ENCODE measurements around the gene GUCA1C.

GUCA1C gene

DNA sequence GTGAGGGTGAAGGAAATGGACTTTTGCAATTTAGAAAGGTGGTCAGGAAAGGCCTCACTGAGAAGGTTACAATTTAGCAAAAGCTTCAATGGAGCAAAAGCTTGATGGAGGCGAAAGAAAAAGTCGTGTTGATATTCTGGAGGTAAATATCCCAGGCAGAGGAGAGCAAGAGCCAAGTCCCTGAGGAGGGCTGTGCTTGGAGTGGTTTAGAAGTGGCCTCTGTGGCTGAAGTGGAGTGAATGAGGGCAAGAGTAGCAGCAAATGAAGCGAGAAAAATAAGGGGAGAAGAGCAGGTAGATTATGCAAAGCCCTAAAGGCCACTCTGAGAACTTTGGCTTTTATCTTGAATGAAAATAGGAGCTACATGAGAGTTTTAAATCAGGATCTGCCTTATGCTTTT lies 54.1 kb downstream of the GUCA1C start:
- no peak for DNase-seq

DNA sequence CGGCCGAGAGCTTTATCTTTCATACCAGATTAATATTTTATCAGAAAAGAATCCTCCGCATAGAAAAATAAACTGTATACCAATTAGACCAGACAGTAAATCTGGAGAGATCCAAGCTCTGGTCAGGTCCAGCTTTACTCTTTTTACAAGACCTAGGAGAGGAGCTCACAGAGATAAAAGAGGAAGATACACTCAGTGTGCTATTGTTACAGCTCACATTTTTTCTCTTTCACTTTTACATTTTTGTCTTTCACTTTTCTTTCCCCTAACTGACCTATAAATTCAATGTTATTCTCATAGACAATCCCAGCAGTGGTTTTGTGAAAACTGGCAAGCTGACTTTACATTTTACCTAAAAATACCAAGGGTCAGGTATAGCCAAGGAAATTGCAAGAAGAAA lies 55.8 kb downstream of the GUCA1C start:
- DNase-seq = no peak

DNA sequence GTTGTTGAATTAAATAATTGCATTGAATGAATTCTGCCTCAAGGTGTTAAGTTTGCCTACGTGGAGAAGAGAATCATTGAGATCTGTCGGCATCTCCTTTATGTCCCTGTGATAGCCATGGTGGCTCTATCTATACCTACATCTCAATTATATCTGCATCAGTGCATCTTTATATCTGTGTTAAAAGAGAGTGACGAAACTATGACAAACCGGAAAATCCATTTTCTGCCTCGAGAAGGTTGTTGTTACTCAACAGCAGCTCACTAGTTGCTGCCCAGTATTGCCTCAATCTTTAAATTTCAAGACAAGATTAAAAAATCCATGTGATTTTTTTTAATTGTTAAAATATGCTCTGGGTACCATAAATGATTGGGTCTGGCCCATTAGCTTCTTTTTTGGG lies 58.7 kb downstream of the GUCA1C start:
- no peak for DNase-seq

DNA sequence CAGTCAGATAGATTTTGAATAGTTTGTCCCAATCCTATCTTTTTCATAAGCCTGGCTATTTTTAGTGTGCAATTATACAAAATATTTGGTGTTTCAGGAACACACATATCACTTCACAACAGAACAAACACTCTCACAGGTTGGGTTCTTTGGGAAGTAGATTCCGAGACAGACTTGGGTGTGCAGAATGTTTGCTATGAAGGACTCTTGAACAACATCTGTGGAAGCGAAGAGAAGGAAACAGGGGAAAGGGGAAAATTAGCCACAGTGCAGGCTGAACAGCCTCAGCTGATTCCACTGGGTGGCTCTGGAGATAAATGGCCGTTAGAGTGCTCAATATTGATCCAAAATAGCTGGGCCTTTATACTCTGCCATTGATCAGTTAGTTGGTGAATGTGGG lies 61.8 kb downstream of the GUCA1C start:
- no peak for DNase-seq

DNA sequence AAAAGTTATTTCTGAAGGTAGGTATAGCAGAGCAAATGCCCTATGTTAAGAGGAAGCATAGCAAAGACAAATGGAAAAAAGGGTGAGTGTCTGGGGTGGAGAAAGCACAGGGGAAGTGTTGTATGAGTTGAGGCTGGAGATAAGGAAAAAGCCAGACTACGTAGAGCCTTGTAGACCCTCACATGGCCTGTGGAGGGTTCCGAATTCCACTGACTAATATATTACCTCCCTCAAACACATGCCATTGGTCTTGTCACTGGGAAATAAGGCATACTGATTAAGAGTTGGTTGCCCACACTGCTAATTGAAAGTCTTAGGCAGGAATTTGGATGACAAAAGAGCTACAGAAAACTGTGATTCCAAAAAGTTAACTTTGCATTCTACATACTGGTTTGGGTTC lies 65.9 kb downstream of the GUCA1C start:
- no peak for DNase-seq

DNA sequence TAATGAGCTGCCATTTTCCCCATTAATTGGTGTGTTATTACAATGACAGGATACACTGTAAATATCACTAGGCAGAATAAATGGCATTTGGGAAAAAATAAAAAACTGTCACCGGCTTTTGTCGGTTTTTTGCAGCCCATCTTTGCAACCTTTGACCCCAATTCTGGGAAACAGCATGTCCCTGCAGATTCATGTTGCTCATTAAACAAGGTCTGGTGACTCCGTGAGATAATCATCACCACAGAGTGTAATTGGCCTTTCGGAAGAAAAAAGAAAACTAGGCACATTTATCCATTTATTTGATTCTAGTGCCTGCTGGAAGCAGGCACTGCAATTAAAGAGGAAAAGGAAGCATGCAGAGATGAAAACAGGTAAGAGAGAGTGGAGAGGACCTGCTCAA lies 66.6 kb downstream of the GUCA1C start:
- no peak for DNase-seq

DNA sequence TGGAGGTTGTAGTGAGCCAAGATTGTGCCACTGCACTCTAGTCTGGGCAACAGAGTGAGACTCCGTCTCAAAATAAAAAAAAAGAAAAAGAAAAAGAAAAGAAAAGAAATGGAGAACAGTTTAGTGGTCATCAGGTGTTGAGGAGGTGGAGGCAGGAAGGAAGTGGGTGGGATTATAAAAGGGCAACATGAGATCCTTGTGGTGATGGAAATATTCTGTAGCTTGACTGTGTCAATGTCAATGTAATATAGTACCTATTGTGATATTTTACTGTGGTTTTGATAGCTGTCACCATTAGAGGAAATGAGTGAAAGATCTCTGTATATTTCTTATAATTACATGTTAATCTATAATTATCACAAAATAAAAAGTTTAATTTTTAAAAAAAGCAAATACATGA lies 70.3 kb downstream of the GUCA1C start:
- no peak for DNase-seq

DNA sequence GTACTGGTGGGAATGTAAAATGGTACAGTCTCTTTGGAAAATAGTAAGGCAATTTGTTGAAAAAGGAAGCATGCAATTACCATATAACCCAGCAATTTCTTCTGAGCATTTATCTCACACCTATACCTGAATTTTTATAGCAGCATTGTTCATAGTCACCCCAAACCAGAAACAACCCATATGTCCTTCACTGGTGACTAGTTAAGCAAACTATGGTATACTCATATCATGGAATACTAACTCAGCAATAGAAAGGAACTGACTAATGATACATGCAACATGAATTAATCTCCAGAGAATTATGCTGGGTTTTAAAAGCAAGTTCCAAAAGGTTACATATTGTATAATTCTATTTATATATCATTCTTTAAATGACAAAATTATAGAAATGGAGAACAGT lies 70.9 kb downstream of the GUCA1C start:
- no peak for DNase-seq

DNA sequence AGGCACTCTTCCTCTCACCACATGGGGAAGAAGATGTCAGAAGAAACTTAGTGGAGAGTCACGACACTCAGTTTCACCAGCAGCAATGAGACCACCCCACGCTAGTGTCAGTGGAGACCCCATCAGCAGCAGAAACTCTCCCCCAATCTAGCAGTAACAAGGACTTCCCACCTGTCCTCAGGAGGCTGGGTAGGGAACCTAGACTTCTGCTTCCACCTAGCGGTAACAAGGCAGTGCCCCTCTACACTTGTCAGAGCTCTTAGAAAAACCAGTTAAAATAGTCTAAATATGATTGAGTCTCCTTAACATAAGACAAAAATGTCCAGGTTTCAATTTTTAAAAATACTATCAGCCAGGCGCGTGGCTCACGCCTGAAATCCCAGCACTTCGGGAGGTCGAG lies 73.8 kb downstream of the GUCA1C start:
- DNase-seq = no peak

DNA sequence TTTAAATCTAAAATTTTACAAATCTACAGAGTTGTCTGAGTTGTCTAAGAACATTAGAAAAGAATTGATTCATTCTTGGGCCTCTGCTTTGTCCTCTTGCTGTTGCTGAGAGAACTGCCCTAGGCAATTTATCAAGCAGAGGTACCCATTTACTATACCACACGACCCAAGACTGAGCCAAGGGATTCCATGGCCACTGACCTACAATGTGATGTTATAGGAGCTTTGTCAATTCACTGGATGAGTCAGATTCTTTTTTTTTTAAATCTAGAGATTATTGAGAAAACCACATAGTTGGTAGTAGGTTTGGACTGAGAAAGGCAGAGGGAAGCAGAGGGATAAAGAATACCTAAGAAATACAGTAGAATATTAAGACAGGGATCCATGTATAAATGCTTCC lies 75.8 kb downstream of the GUCA1C start:
- no peak for DNase-seq

DNA sequence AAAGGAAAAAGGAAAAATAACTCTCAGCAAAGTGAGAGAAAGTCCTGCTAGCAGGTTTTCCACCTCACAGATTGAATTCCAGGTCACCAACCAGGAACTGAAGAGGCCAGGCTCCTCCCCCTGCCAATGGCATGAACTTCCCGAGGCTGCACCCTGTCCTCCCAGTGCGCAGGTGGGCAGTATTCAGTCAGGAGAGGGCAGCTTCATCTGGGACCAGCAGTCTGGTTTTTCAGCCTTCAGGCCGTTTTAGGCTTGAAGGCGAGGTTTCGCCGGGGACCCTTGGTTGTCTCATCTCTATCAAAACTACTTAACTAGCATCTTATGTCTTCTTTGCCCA lies 89.9 kb downstream of the GUCA1C start:
- no peak for DNase-seq

DNA sequence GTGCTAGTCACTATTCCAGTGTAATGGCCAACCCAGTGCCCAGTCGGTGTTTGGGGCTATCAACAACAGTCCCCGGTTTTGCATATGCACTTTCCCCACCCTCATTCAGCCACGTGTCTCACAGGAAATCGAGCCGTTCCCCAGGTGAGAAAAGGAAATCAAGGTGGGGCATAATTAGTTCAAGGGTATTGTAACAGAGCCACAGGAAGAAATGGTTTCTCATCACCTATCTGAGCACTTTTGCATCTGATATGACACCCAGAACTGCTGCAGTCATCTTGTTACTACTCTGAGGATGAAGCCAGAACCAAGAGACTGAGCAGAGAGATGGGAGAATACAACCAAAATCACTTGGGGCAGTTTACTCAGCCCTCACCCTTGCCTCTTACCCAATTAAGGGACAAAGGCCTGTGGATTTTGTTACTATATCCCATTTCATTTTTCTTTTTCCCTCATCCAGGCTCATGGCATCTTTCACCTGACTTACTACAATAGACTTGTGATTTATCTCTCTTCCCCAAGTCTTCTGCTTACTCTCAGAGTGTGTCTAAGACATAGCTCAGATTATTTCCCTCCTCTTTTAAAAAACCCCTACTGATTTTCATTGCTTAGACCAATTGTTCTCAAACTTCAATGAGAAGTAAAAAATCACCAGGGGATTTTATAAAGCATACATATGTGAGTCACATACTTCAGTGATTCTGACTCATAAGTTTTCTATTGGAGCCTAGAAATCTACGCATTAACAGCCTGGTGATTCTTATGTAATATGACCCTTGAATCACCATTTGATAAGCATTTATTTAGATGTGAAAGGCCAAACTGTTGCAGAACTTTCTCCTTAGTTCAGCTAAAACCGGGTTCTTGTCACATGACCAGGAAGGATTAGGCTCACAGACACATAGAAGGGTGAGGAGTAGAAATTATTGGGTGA lies 90.5 kb downstream of the GUCA1C start:
- no peak for DNase-seq

DNA sequence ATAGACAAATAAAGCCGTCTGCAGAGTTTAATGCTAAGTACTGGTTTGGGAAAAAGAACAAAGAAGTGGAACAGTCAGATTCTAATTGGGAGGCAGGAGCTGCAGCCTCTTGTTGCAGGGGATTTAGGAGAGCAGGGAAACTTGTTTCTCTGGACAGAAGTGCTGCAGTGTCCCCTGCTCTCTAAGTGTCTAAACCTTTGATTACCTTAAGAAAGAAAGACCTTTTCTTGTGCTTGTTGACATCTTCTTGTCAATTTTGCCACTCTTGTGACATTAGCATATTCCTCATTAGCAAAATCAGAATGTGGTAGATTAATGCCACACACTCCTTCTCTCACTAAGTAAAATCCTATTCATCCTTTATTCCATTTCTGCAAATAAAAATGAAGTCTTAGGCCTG lies 92.3 kb downstream of the GUCA1C start:
- DNase-seq = no peak

Measured in NCI-H2227 treated with DMSO at 0.1 percent for 48 hours (cell line).